ENCODE measurements around the gene TMEM233.

DNA sequence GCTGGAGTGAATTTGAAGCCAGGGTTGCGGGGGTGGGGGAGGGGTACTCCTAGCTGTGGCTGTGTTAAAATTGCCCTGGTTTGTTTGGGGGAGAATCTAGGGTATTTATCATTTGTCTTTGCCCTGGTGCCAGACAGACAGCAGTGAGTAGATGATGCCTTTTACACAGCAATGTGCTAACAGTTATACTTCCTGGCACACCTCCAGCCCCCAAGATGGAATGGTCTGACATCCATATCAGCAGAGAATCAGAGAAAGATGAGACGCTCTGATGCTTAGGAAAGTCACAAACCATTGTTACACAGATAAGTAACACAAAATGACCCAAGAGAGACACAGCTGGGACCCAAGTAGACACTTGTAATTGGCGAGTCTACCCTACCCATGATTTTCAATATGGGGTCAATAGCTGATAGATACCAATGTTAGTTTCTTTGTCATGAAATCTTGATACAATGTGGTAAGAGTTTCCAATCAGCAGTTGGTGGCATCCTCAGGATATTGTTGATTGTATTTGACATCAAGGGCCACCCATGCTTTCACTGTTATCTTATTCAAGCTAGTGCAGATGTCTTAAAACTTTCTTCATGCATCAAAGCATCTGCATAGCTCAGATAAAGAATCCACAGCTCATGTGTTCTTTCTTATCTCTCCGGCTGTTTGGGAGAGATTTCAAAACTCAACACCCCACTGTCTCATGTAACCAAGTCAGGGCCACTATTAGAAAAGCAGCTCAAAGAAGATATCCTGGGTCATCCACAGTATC is 71.8 kb downstream of the TMEM233 start:
- TF ChIP-seq, protein P1, sequence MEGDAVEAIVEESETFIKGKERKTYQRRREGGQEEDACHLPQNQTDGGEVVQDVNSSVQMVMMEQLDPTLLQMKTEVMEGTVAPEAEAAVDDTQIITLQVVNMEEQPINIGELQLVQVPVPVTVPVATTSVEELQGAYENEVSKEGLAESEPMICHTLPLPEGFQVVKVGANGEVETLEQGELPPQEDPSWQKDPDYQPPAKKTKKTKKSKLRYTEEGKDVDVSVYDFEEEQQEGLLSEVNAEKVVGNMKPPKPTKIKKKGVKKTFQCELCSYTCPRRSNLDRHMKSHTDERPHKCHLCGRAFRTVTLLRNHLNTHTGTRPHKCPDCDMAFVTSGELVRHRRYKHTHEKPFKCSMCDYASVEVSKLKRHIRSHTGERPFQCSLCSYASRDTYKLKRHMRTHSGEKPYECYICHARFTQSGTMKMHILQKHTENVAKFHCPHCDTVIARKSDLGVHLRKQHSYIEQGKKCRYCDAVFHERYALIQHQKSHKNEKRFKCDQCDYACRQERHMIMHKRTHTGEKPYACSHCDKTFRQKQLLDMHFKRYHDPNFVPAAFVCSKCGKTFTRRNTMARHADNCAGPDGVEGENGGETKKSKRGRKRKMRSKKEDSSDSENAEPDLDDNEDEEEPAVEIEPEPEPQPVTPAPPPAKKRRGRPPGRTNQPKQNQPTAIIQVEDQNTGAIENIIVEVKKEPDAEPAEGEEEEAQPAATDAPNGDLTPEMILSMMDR (conservative IDR thresholded peaks at IDR 0.05; ENCODE audit: low read depth in 2 of 2) = no peak
- TF ChIP-seq REST (IDR thresholded peaks at IDR 0.05; ENCODE audit: unreplicated experiment) (no peak), POLR2AphosphoS5 (IDR thresholded peaks at IDR 0.05; ENCODE audit: low read depth) (no peak), EZH2 (IDR thresholded peaks at IDR 0.05; ENCODE audit: low read depth, unreplicated experiment) (no peak), EZH2phosphoT487 (IDR thresholded peaks at IDR 0.05; ENCODE audit: unreplicated experiment) (no peak), CREB1 (CRISPR knock-in tag; IDR thresholded peaks at IDR 0.05; ENCODE audit: low read depth) (no peak), JUNB (IDR thresholded peaks at IDR 0.05; ENCODE audit: unreplicated experiment) (no peak), ZNF331 (CRISPR knock-in tag; IDR thresholded peaks at IDR 0.05; ENCODE audit: low read depth) (no peak), NANOG (IDR thresholded peaks at IDR 0.05; ENCODE audit: borderline replicate concordance) (no peak)

All from GM23338 (cell line).